ENCODE results near the gene POLR3GL.

The POLR3GL gene

GRCh38 chr1:145961109-145961424 lies 3.4 kb upstream of the POLR3GL start:
- TF ChIP-seq MYC (IDR thresholded peaks at IDR 0.05; ENCODE audit: low read depth, low read length) (no peak), CTCF (IDR thresholded peaks at IDR 0.05; ENCODE audit: low read depth, low read length) (no peak), MAX (IDR thresholded peaks at IDR 0.05; ENCODE audit: low read depth, low read length) (no peak), POLR2A (IDR thresholded peaks at IDR 0.05; ENCODE audit: extremely low read depth, insufficient read length) (no peak)
- peak overlapping the region; percentile 73 for H3K4me3 ChIP-seq (ENCODE audit: low read depth, low read length)
- no peak for DNase-seq (ENCODE audit: low read depth)

GRCh38 chr1:145961425-145962156 lies 2.9 kb upstream of the POLR3GL start:
- DNase-seq (ENCODE audit: low read depth) = peak; percentile 34
- H3K4me3 ChIP-seq (ENCODE audit: low read depth, low read length) = no peak overlapping the region
- TF ChIP-seq POLR2A (IDR thresholded peaks at IDR 0.05; ENCODE audit: extremely low read depth, insufficient read length) (no peak), MAX (IDR thresholded peaks at IDR 0.05; ENCODE audit: low read depth, low read length) (no peak), MYC (IDR thresholded peaks at IDR 0.05; ENCODE audit: low read depth, low read length) (no peak), CTCF (IDR thresholded peaks at IDR 0.05; ENCODE audit: low read depth, low read length) (no peak)

GRCh38 chr1:145962157-145963102 lies 2.1 kb upstream of the POLR3GL start:
- DNase-seq (ENCODE audit: low read depth) = no peak
- no peak overlapping the region for H3K4me3 ChIP-seq (ENCODE audit: low read depth, low read length)
- TF ChIP-seq MYC (IDR thresholded peaks at IDR 0.05; ENCODE audit: low read depth, low read length) = no peak
- TF ChIP-seq CTCF (IDR thresholded peaks at IDR 0.05; ENCODE audit: low read depth, low read length) = no peak
- no peak for TF ChIP-seq MAX (IDR thresholded peaks at IDR 0.05; ENCODE audit: low read depth, low read length)
- TF ChIP-seq POLR2A (IDR thresholded peaks at IDR 0.05; ENCODE audit: extremely low read depth, insufficient read length) = no peak

- TF ChIP-seq MYC (IDR thresholded peaks at IDR 0.05; ENCODE audit: low read depth, low read length) (no peak), MAX (IDR thresholded peaks at IDR 0.05; ENCODE audit: low read depth, low read length) (peak; percentile 81), POLR2A (IDR thresholded peaks at IDR 0.05; ENCODE audit: extremely low read depth, insufficient read length) (no peak)
- DNase-seq (ENCODE audit: low read depth) = no peak
- H3K4me3 ChIP-seq (ENCODE audit: low read depth, low read length) = peak overlapping the region; percentile 89
Observed at GRCh38 chr1:145963265-145964019, 1.0 kb upstream of the POLR3GL start.

GRCh38 chr1:145965119-145965744 lies 742 bp downstream of the POLR3GL start:
- peak overlapping the region; percentile 89 for H3K4me3 ChIP-seq (ENCODE audit: low read depth, low read length)
- DNase-seq (ENCODE audit: low read depth) = no peak
- TF ChIP-seq MYC (IDR thresholded peaks at IDR 0.05; ENCODE audit: low read depth, low read length) (no peak), POLR2A (IDR thresholded peaks at IDR 0.05; ENCODE audit: extremely low read depth, insufficient read length) (no peak), MAX (IDR thresholded peaks at IDR 0.05; ENCODE audit: low read depth, low read length) (no peak; the same call in 1 of the 2 replicates), CTCF (IDR thresholded peaks at IDR 0.05; ENCODE audit: low read depth, low read length) (no peak)
